Spleen (tissue), 11 donors: ENCODE measurements around the gene ARMC9. TPM values are rescaled to one million over a fixed set of nuclear protein-coding genes. Genes with fewer than 3 reads are reported as not detected.

Experiments used
- DNase-seq: peaks from one replicate; pipeline ENCODE4 v3.0.0-alpha.2; 2020
- H3K27ac ChIP-seq, 8 donors: fragments of 200-600 bp; sonication (generic) in 7 of 8; 1 replicate in 4 of 8; 2 replicates in 4 of 8; pipeline versions ENCODE4 v1.5.0 to v1.8.0; 2016 to 2021; ENCODE audit warnings: inconsistent platforms in 4 of 8, mild to moderate bottlenecking in 4 of 8, moderate library complexity in 1 of 8
- H3K27me3 ChIP-seq, 7 donors: fragments of 200-600 bp; sonication (generic) in 6 of 7; replicated peaks in 1 of 7; 1 replicate in 4 of 7; 2 replicates in 3 of 7; pipeline versions ENCODE4 v1.5.0 to v1.8.0; 2016 to 2021; ENCODE audit warnings: inconsistent platforms in 3 of 7, mild to moderate bottlenecking in 1 of 7
- H3K36me3 ChIP-seq, 6 donors: fragments of 200-600 bp; sonication (generic) in 5 of 6; 1 replicate in 4 of 6; 2 replicates in 2 of 6; pipeline versions ENCODE4 v1.5.0 to v1.8.0; 2016 to 2021; ENCODE audit warnings: inconsistent platforms in 2 of 6
- H3K4me1 ChIP-seq, 6 donors: fragments of 200-600 bp; sonication (generic) in 5 of 6; 1 replicate in 3 of 6; 2 replicates in 3 of 6; pipeline versions ENCODE4 v1.5.0 to v1.8.0; 2016 to 2021; ENCODE audit warnings: inconsistent platforms in 3 of 6
- H3K4me3 ChIP-seq, 8 donors: fragments of 200-600 bp; sonication (generic) in 7 of 8; 1 replicate in 4 of 8; 2 replicates in 4 of 8; pipeline versions ENCODE4 v1.5.0 to v1.8.0; 2016 to 2021; ENCODE audit warnings: inconsistent platforms in 4 of 8, mild to moderate bottlenecking in 4 of 8, moderate library complexity in 2 of 8
- H3K9me3 ChIP-seq, 8 donors: fragments of 200-600 bp; sonication (generic) in 7 of 8; 1 replicate in 4 of 8; 2 replicates in 4 of 8; pipeline versions ENCODE4 v1.5.0 to v1.8.0; 2016 to 2021; ENCODE audit warnings: inconsistent platforms in 4 of 8
- POLR2A ChIP-seq, 3 donors: fragments of 450-650 bp; IDR thresholded peaks; one replicate each; pipeline ENCODE4 v1.5.1; 2017; ENCODE audit warnings: antibody characterized with exemption in 3 of 3, mild to moderate bottlenecking in 1 of 3
- POLR2AphosphoS5 ChIP-seq, 3 donors: sonication (generic); formaldehyde crosslinking; IDR thresholded peaks; one replicate each; pipeline ENCODE4 v1.5.1; 2017; ENCODE audit warnings: antibody characterized with exemption in 3 of 3
- WGBS, 5 donors: extraction: QIAGEN DNeasy Blood & Tissue Kit in 3 of 5; methylation state at CpG; one replicate each; pipeline versions ENCODE4 v1.1.5 to v1.1.7; 2013 to 2018; 5-methylcytosine and 5-hydroxymethylcytosine counted together
- intact Hi-C: fragments of 100-400 bp; cut with DNase I; formaldehyde crosslinking; loops from one replicate; pipeline ENCODE4 v1.15.0; 2023; ENCODE audit warnings: low total_unique reads
- polyA plus RNA-seq, 3 donors: library from polyadenylated mRNA; stranded (reverse); fragments of 200-250 nt; gene quantifications; one replicate each; pipeline ENCODE4 v1.2.1, GENCODE V29; 2013
- total RNA-seq, 7 donors: library from RNA; depleted of rRNA in 3 of 7; stranded (reverse); fragments of >200 nt in 3 of 7; fragmentation: NEBNext Ultra II Directional in 4 of 7; extraction: Animal tissue kit (Norgen Biotek cat#: 25700) in 4 of 7; gene quantifications; one replicate each; pipeline versions ENCODE4 v1.1.0 to v1.2.1, GENCODE V29; 2016 to 2021
- TF ChIP-seq, protein P1 (sequence below), 11 experiments: fragments of 200-600 bp in 7 of 11; fragments of 450-650 bp in 4 of 11; sonication (generic) in 4 of 11; IDR thresholded peaks in 8 of 11; conservative IDR thresholded peaks in 3 of 11; 1 replicate in 7 of 11; 2 replicates in 4 of 11; pipeline versions ENCODE4 v1.4.0 to v1.8.0; 2016 to 2021; ENCODE audit warnings: antibody characterized with exemption in 11 of 11, inconsistent platforms in 4 of 11, mild to moderate bottlenecking in 1 of 11
- donor health status: healthy with polysubstance abuse.
- donor health status: DM: no; HTN: no; CAD: no; lungs with moderate emphysema.
- donor health status: DM: no; HTN: no; CAD: no.
- donor health status: Bipolar disorder and iron deficiency.
- donor health status: healthy.
- donor health status: DM: no; HTN: no; CAD: no.
- donor health status: DM: yes; HTN: yes; CAD: no.

Gene ARMC9
- total and polyA plus RNA-seq, 10 donors = 0.83 to 8.9 (median 4.7) TPM

DNA sequence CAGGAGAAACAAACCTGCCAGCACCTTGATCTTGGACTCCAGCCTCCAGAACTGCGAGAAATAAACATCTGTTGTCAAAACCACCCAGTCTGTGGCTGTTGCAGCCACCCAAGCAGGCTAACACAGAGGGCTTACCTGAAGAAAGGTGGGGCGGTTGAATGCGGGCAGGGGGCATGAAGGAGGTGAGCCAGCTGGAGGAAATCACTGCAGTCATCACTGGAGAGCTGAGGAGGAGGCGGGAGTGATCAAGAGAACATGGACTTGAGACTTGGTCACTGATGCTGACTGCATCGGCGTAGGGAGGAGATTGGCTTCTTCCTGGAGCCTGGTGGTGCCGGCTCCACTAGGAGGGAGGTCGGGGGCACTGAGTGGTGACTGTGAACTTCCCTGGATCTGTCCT is 14.6 kb upstream of the ARMC9 start:
- Histone ChIP-seq H3K27ac (no peak overlapping the region), H3K9me3 (no peaks in the 10 kb centered on the region), H3K4me1 (peaks cover 16 to 70% (median 45%) of the 10 kb centered on the region in 6 donors), H3K27me3 (no peaks in the 10 kb centered on the region), H3K36me3 (no peaks in the 10 kb centered on the region), H3K4me3 (no peak overlapping the region)
- DNase-seq = no peak
- intact Hi-C loops = no loop called here
- WGBS, 5 donors = 81 to 94% (median 89%) methylated on average over 6 to 8 of the region's 8 CpGs
- TF ChIP-seq, protein P1, sequence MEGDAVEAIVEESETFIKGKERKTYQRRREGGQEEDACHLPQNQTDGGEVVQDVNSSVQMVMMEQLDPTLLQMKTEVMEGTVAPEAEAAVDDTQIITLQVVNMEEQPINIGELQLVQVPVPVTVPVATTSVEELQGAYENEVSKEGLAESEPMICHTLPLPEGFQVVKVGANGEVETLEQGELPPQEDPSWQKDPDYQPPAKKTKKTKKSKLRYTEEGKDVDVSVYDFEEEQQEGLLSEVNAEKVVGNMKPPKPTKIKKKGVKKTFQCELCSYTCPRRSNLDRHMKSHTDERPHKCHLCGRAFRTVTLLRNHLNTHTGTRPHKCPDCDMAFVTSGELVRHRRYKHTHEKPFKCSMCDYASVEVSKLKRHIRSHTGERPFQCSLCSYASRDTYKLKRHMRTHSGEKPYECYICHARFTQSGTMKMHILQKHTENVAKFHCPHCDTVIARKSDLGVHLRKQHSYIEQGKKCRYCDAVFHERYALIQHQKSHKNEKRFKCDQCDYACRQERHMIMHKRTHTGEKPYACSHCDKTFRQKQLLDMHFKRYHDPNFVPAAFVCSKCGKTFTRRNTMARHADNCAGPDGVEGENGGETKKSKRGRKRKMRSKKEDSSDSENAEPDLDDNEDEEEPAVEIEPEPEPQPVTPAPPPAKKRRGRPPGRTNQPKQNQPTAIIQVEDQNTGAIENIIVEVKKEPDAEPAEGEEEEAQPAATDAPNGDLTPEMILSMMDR (IDR thresholded peaks at IDR 0.05 in 8 of 11, conservative IDR thresholded peaks at IDR 0.05 in 3 of 11) = no peak
- TF ChIP-seq POLR2AphosphoS5 (IDR thresholded peaks at IDR 0.05) (no peak), POLR2A (IDR thresholded peaks at IDR 0.05) (no peak)

DNA sequence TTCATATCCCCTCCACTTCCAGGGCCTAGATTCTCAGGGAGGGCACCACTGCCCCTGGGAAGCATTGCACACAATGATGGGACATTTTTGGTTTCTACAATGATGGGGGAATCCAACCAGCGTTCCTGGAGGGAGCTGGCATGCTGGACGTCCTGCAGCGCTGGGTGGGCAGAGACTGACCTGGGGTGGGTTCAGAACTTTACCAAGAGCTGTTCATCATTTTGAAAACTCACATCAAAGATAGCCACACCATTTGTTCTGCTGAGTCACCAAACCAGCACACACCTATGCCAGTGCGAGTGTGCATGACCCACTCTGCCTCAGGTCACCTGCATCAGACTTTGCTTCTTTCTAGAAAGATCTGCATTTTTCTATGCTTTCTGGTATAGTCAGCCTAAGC is 14.1 kb upstream of the ARMC9 start:
- TF ChIP-seq, protein P1 (IDR thresholded peaks at IDR 0.05 in 8 of 11, conservative IDR thresholded peaks at IDR 0.05 in 3 of 11) = no peak
- TF ChIP-seq POLR2A (IDR thresholded peaks at IDR 0.05) = no peak
- Histone ChIP-seq H3K9me3 (no peaks in the 10 kb centered on the region), H3K27me3 (no peaks in the 10 kb centered on the region), H3K4me3 (no peak overlapping the region), H3K36me3 (no peaks in the 10 kb centered on the region), H3K4me1 (peaks cover 16 to 68% (median 42%) of the 10 kb centered on the region in 6 donors), H3K27ac (peak overlapping the region in 1 of 8 donors; percentile 50)
- no peak for DNase-seq
- intact Hi-C loops = no loop called here
- WGBS, 5 donors = 82 to 97% (median 90%) methylated on average over 4 of the region's 4 CpGs

DNA sequence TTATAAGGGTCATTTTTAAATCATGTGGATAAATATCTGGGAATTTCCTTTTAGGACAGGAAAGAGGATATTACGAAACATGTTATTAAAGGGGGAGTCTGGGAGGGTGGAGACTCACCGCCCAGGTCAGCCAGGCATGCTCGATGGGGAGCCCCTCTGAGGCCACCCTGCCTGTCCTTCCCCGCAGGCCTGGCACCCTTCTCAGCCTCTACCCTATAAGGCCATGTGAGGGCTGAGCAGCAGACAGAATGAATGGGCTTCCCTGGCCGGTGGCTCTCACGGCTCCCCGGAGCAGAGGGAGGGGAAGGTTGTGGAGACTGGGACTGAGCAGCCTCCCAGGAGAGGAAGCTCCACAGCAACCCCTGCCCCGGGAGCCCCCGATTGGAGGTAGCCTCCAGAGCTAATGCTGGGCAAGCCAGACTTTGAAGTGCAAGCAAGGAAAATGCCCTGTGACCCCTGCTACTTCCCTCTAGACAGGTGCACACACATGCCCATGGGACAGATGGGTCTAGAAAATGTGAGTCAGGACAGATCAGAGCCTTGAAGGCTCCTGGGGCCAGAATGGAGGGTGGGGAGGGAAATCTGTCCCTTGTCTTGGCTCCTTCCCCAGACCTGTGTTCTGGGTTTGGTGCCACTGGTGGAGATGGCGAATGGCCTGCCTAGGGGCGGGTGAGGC is 13.2 kb upstream of the ARMC9 start:
- TF ChIP-seq, protein P1 (IDR thresholded peaks at IDR 0.05 in 8 of 11, conservative IDR thresholded peaks at IDR 0.05 in 3 of 11) = no peak
- peak in 1 of 3 donors; percentile 38 for TF ChIP-seq POLR2AphosphoS5 (IDR thresholded peaks at IDR 0.05)
- TF ChIP-seq POLR2A (IDR thresholded peaks at IDR 0.05) = no peak
- WGBS, 5 donors = 61 to 78% (median 65%) methylated on average over 11 of the region's 11 CpGs
- peaks cover 11 to 68% (median 36%) of the 10 kb centered on the region in 6 donors for H3K4me1 ChIP-seq
- intact Hi-C loops = no loop called here
- H3K9me3 ChIP-seq = no peaks in the 10 kb centered on the region
- no peak overlapping the region for H3K4me3 ChIP-seq
- peak overlapping the region in 4 of 8 donors; percentile 2 to 54 (median 37) for H3K27ac ChIP-seq
- H3K27me3 ChIP-seq = peaks cover 0 to 7% (median 0%) of the 10 kb centered on the region in 7 donors
- no peak for DNase-seq
- no peaks in the 10 kb centered on the region for H3K36me3 ChIP-seq

DNA sequence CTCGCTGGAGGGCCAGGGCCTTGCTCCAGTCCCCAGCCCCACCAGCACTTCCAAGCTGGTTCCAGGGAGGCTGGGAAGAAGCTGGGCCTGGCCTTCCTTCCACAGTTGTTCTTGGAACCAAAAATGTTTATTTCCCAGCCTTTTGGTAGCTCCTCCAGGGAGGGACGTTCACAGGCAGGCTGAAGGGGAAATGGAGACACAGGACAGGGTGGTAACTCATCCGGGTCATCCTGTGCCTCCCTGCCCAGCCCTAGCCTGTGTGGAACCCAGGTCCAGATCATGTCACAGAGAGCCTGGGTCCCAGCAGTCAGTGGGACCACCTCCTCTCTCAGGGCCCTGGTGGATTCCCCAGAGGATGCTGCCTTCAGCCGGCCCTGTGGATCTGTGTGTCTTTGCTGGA is 12.5 kb upstream of the ARMC9 start:
- TF ChIP-seq POLR2AphosphoS5 (IDR thresholded peaks at IDR 0.05) (no peak), POLR2A (IDR thresholded peaks at IDR 0.05) (no peak)
- TF ChIP-seq, protein P1 (IDR thresholded peaks at IDR 0.05 in 8 of 11, conservative IDR thresholded peaks at IDR 0.05 in 3 of 11) = no peak
- Histone ChIP-seq H3K27me3 (peaks cover 0 to 14% (median 5%) of the 10 kb centered on the region in 7 donors), H3K27ac (peak overlapping the region in 2 of 8 donors; percentile 50 to 54), H3K36me3 (no peaks in the 10 kb centered on the region), H3K4me1 (peaks cover 11 to 68% (median 35%) of the 10 kb centered on the region in 6 donors), H3K9me3 (no peaks in the 10 kb centered on the region), H3K4me3 (no peak overlapping the region)
- no peak for DNase-seq
- intact Hi-C loops = no loop called here
- WGBS, 5 donors = 65 to 93% (median 82%) methylated on average over 2 to 4 of the region's 4 CpGs
